Brain microvascular endothelial cell (primary cell): Measurements from ENCODE around the gene TBC1D22B.

Source experiments
- DNase-seq: peaks from one replicate; pipeline ENCODE4 v3.0.0-alpha.2; 2020
- H3K27ac ChIP-seq: fragments of 250-450 bp; sonication (Bioruptor Pico); 2 replicates; pipeline ENCODE4 v1.5.1; 2020; ENCODE audit warnings: mild to moderate bottlenecking, moderate library complexity
- H3K27me3 ChIP-seq: fragments of 250-450 bp; sonication (Bioruptor Pico); replicated peaks from 2 replicates; pipeline ENCODE4 v1.5.1; 2020; ENCODE audit warnings: mild to moderate bottlenecking
- H3K36me3 ChIP-seq: fragments of 250-450 bp; sonication (Bioruptor Pico); replicated peaks from 2 replicates; pipeline ENCODE4 v1.5.1; 2020; ENCODE audit warnings: mild to moderate bottlenecking
- H3K4me3 ChIP-seq: 2 replicates; pipeline ENCODE4 v1.5.1; 2011; ENCODE audit warnings: low read depth, mild to moderate bottlenecking, control low read depth, low read length, moderate library complexity
- in situ Hi-C: cut with HindIII; loops from 2 replicates; pipeline ENCODE4 v1.10.0; 2017; ENCODE audit warnings: low sequenced_read_pairs, low pct_ligation_motif_present
- TF ChIP-seq, protein P1 (sequence below): IDR thresholded peaks from 2 replicates; pipeline ENCODE4 v1.5.1; 2011; ENCODE audit warnings: low read depth, mild to moderate bottlenecking, moderate library complexity, low read length, control low read depth, inconsistent platforms; ENCODE audit errors: missing control alignments

TBC1D22B gene

GRCh38 chr6:37283671-37284151, 26.1 kb downstream of the TBC1D22B start:
- in situ Hi-C loops = no loop called here
- Histone ChIP-seq H3K27ac (no peak overlapping the region), H3K36me3 (peaks cover 49% of the 10 kb centered on the region), H3K27me3 (no peaks in the 10 kb centered on the region), H3K4me3 (no peak overlapping the region)
- no peak for DNase-seq
- TF ChIP-seq, protein P1, sequence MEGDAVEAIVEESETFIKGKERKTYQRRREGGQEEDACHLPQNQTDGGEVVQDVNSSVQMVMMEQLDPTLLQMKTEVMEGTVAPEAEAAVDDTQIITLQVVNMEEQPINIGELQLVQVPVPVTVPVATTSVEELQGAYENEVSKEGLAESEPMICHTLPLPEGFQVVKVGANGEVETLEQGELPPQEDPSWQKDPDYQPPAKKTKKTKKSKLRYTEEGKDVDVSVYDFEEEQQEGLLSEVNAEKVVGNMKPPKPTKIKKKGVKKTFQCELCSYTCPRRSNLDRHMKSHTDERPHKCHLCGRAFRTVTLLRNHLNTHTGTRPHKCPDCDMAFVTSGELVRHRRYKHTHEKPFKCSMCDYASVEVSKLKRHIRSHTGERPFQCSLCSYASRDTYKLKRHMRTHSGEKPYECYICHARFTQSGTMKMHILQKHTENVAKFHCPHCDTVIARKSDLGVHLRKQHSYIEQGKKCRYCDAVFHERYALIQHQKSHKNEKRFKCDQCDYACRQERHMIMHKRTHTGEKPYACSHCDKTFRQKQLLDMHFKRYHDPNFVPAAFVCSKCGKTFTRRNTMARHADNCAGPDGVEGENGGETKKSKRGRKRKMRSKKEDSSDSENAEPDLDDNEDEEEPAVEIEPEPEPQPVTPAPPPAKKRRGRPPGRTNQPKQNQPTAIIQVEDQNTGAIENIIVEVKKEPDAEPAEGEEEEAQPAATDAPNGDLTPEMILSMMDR = no peak

GRCh38 chr6:37284781-37285180, 27.2 kb downstream of the TBC1D22B start:
- no peak for DNase-seq
- Histone ChIP-seq H3K4me3 (no peak overlapping the region), H3K27ac (no peak overlapping the region), H3K36me3 (peaks cover 58% of the 10 kb centered on the region), H3K27me3 (no peaks in the 10 kb centered on the region)
- TF ChIP-seq, protein P1 = no peak
- in situ Hi-C loops = no loop called here

GRCh38 chr6:37285861-37286311, 28.3 kb downstream of the TBC1D22B start:
- H3K4me3 ChIP-seq = no peak overlapping the region
- DNase-seq = no peak
- H3K36me3 ChIP-seq = peaks cover 54% of the 10 kb centered on the region
- TF ChIP-seq, protein P1 = no peak
- in situ Hi-C loops = no loop called here
- H3K27me3 ChIP-seq = no peaks in the 10 kb centered on the region
- no peak overlapping the region for H3K27ac ChIP-seq

- TF ChIP-seq, protein P1 = no peak
- H3K27me3 ChIP-seq = no peaks in the 10 kb centered on the region
- DNase-seq = no peak
- in situ Hi-C loops = no loop called here
- no peak overlapping the region for H3K27ac ChIP-seq
- H3K36me3 ChIP-seq = peaks cover 64% of the 10 kb centered on the region
- H3K4me3 ChIP-seq = no peak overlapping the region
These were observed 30.1 kb downstream of the TBC1D22B start for GRCh38 chr6:37287519-37288157.

DNA sequence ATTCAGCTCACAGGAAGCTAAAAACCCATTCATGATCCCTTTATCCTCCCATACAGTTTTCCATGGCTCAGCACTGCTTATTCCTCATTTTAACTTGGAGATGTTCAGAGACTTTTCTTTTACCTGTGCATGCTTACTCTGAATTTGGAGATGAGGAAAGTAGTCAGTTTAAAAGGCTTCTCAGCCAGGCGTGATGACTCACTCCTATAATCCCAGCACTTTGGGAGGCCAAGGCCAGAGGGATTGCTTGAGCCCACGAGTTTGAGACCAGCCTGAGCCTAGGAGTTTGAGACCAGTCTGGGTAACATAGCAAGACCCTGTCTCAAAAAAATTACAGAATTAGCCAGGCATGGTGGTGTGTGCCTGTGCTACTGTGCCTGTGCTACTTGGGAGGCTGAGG, 30.7 kb downstream of the TBC1D22B start:
- no peak for DNase-seq
- Histone ChIP-seq H3K27ac (no peak overlapping the region), H3K36me3 (peaks cover 59% of the 10 kb centered on the region), H3K4me3 (no peak overlapping the region), H3K27me3 (no peaks in the 10 kb centered on the region)
- TF ChIP-seq, protein P1 = no peak
- in situ Hi-C loops = no loop called here

- H3K36me3 ChIP-seq = peaks cover 56% of the 10 kb centered on the region
- H3K4me3 ChIP-seq = no peak overlapping the region
- no peak overlapping the region for H3K27ac ChIP-seq
- no peaks in the 10 kb centered on the region for H3K27me3 ChIP-seq
- in situ Hi-C loops = no loop called here
- TF ChIP-seq, protein P1 = no peak
- DNase-seq = no peak
These were observed 32.4 kb downstream of the TBC1D22B start for GRCh38 chr6:37289931-37290330.
